CD8-positive, alpha-beta memory T cell (primary cell): ENCODE results near the gene DYSF. TPM values are rescaled to one million over a fixed set of nuclear protein-coding genes. Genes with fewer than 3 reads are reported as not detected.

Source experiments
- CTCF ChIA-PET: fragments of 350-600 bp; sonication (Branson Sonifier 250); formaldehyde crosslinking; loops from one replicate; lab custom pipeline; 2021; ENCODE audit warnings: antibody characterized with exemption; lab: Charles Lee
- POLR2A ChIA-PET: fragments of 350-600 bp; sonication (Branson Sonifier 250); formaldehyde crosslinking; loops from one replicate; lab custom pipeline; 2021; ENCODE audit warnings: antibody characterized with exemption; lab: Charles Lee
- DNase-seq, 5 donors: peaks; one replicate each; pipeline versions ENCODE4 v3.0.0 to v3.0.0-alpha.2; 2020 to 2022; ENCODE audit warnings: mixed read lengths in 1 of 5
- H3K27ac ChIP-seq: one replicate; pipeline ENCODE4 v1.7.0; 2013; ENCODE audit warnings: low read depth, mild to moderate bottlenecking, low read length, moderate library complexity
- H3K27me3 ChIP-seq: 2 replicates; pipeline ENCODE4 v1.7.0; 2013; ENCODE audit warnings: low read length, mild to moderate bottlenecking; ENCODE audit not compliant: insufficient read depth, poor library complexity, severe bottlenecking
- H3K36me3 ChIP-seq: 2 replicates; pipeline ENCODE4 v1.7.0; 2013; ENCODE audit warnings: mild to moderate bottlenecking, low read length, moderate library complexity; ENCODE audit not compliant: insufficient read depth
- H3K4me1 ChIP-seq: 2 replicates; pipeline ENCODE4 v1.7.0; 2013; ENCODE audit warnings: mild to moderate bottlenecking, low read length, moderate library complexity; ENCODE audit not compliant: insufficient read depth
- H3K4me3 ChIP-seq: 2 replicates; pipeline ENCODE4 v1.7.0; 2013; ENCODE audit warnings: mild to moderate bottlenecking, low read length
- H3K9me3 ChIP-seq: 2 replicates; pipeline ENCODE4 v1.7.0; 2013; ENCODE audit warnings: mild to moderate bottlenecking, low read length
- H3K27ac Mint-ChIP-seq, 8 donors: one replicate each; pipeline ENCODE4 v1.8.0; 2020 to 2021; ENCODE audit warnings: mixed read lengths in 8 of 8, mild to moderate bottlenecking in 6 of 8, inconsistent platforms in 3 of 8, moderate library complexity in 3 of 8
- H3K27me3 Mint-ChIP-seq, 2 donors: one replicate each; pipeline ENCODE4 v1.8.0; 2020 to 2021; ENCODE audit warnings: mixed read lengths in 2 of 2, mild to moderate bottlenecking in 1 of 2, moderate library complexity in 1 of 2
- H3K36me3 Mint-ChIP-seq, 3 donors: one replicate each; pipeline ENCODE4 v1.8.0; 2020 to 2021; ENCODE audit warnings: mixed read lengths in 3 of 3, inconsistent platforms in 1 of 3, mild to moderate bottlenecking in 1 of 3
- H3K4me1 Mint-ChIP-seq, 3 donors: one replicate each; pipeline ENCODE4 v1.8.0; 2020 to 2021; ENCODE audit warnings: mixed read lengths in 3 of 3, inconsistent platforms in 1 of 3, mild to moderate bottlenecking in 1 of 3
- H3K4me3 Mint-ChIP-seq, 7 donors: one replicate each; pipeline ENCODE4 v1.8.0; 2020 to 2021; ENCODE audit warnings: mixed read lengths in 7 of 7, mild to moderate bottlenecking in 6 of 7, moderate library complexity in 4 of 7, inconsistent platforms in 2 of 7
- H3K9me3 Mint-ChIP-seq, 5 donors: one replicate each; pipeline ENCODE4 v1.8.0; 2020 to 2022; ENCODE audit warnings: mixed read lengths in 5 of 5, mild to moderate bottlenecking in 3 of 5, moderate library complexity in 2 of 5, inconsistent platforms in 1 of 5
- polyA plus RNA-seq: library from polyadenylated mRNA; unstranded; fragments of 300-500 nt; fragmentation: Illumina TruSeq; gene quantifications from one replicate; pipeline ENCODE4 v1.2.3, GENCODE V29; 2021
- total RNA-seq, 2 experiments: library from RNA; stranded (reverse); gene quantifications; one replicate each; pipeline ENCODE4 v1.2.3, GENCODE V29; 2021

DYSF gene
- total and polyA plus RNA-seq, 3 experiments from 2014 or later, result 3.6 to 4.8 (median 3.9) TPM

GRCh38 chr2:71528749-71529148 is 75.4 kb downstream of the DYSF start:
- no peaks in the 10 kb centered on the region for H3K9me3 Mint-ChIP-seq

GRCh38 chr2:71530211-71530610 is 76.8 kb downstream of the DYSF start:
- H3K9me3 Mint-ChIP-seq, result no peaks in the 10 kb centered on the region

More at GRCh38 chr2:71528749-71529148, 75.4 kb downstream of the DYSF start:
- Histone ChIP-seq H3K4me3 (no peak overlapping the region), H3K27me3 (no peaks in the 10 kb centered on the region), H3K36me3 (no peaks in the 10 kb centered on the region), H3K9me3 (no peaks in the 10 kb centered on the region), H3K4me1 (no peaks in the 10 kb centered on the region), H3K27ac (no peak overlapping the region)
- H3K27ac Mint-ChIP-seq, result no peak overlapping the region
- no peak overlapping the region for H3K4me3 Mint-ChIP-seq
- no peaks in the 10 kb centered on the region for H3K4me1 Mint-ChIP-seq
- H3K36me3 Mint-ChIP-seq, result no peaks in the 10 kb centered on the region
- ChIA-PET POLR2A (no interaction called here), CTCF (interaction anchor here (1.1 kb wide), 1 partner anchor 18 kb away, joined by 4 read pairs; no protein-coding TSS in a partner anchor)
- no peak for DNase-seq
- peaks cover 22 to 28% of the 10 kb centered on the region in 2 donors for H3K27me3 Mint-ChIP-seq

GRCh38 chr2:71530641-71531332 is 77.4 kb downstream of the DYSF start:
- Mint-ChIP-seq H3K36me3 (no peaks in the 10 kb centered on the region), H3K4me3 (no peak overlapping the region), H3K27ac (no peak overlapping the region), H3K27me3 (peaks cover 21 to 23% of the 10 kb centered on the region in 2 donors), H3K4me1 (no peaks in the 10 kb centered on the region), H3K9me3 (no peaks in the 10 kb centered on the region)
- Histone ChIP-seq H3K9me3 (no peaks in the 10 kb centered on the region), H3K27me3 (no peaks in the 10 kb centered on the region), H3K36me3 (no peaks in the 10 kb centered on the region), H3K27ac (no peak overlapping the region), H3K4me1 (no peaks in the 10 kb centered on the region), H3K4me3 (no peak overlapping the region)
- no peak for DNase-seq
- CTCF ChIA-PET, result interaction anchor here (1.3 kb wide), 1 partner anchor 18 kb away, joined by 3 read pairs; no protein-coding TSS in a partner anchor
- POLR2A ChIA-PET, result no interaction called here

More at GRCh38 chr2:71530211-71530610, 76.8 kb downstream of the DYSF start:
- POLR2A ChIA-PET, result no interaction called here
- no peaks in the 10 kb centered on the region for H3K4me1 ChIP-seq
- H3K36me3 ChIP-seq, result no peaks in the 10 kb centered on the region
- Mint-ChIP-seq H3K4me3 (no peak overlapping the region), H3K27me3 (peaks cover 21 to 25% of the 10 kb centered on the region in 2 donors), H3K36me3 (no peaks in the 10 kb centered on the region), H3K4me1 (no peaks in the 10 kb centered on the region), H3K27ac (no peak overlapping the region)
- no peaks in the 10 kb centered on the region for H3K27me3 ChIP-seq
- no peak overlapping the region for H3K4me3 ChIP-seq
- no peaks in the 10 kb centered on the region for H3K9me3 ChIP-seq
- DNase-seq, result no peak
- H3K27ac ChIP-seq, result no peak overlapping the region
- CTCF ChIA-PET, result interaction anchor here (1.3 kb wide), 1 partner anchor 17 kb away, joined by 3 read pairs; no protein-coding TSS in a partner anchor

GRCh38 chr2:71531522-71532047 is 78.2 kb downstream of the DYSF start:
- no peaks in the 10 kb centered on the region for H3K4me1 ChIP-seq
- H3K36me3 Mint-ChIP-seq, result no peaks in the 10 kb centered on the region
- no peak overlapping the region for H3K4me3 Mint-ChIP-seq
- H3K9me3 ChIP-seq, result no peaks in the 10 kb centered on the region
- H3K4me1 Mint-ChIP-seq, result no peaks in the 10 kb centered on the region
- H3K4me3 ChIP-seq, result no peak overlapping the region
- no peaks in the 10 kb centered on the region for H3K9me3 Mint-ChIP-seq
- ChIA-PET CTCF (no interaction called here), POLR2A (no interaction called here)
- no peak overlapping the region for H3K27ac ChIP-seq
- H3K27ac Mint-ChIP-seq, result peak overlapping the region in 1 of 8 donors; percentile 12
- H3K27me3 Mint-ChIP-seq, result peaks cover 18 to 21% of the 10 kb centered on the region in 2 donors
- no peaks in the 10 kb centered on the region for H3K27me3 ChIP-seq
- no peaks in the 10 kb centered on the region for H3K36me3 ChIP-seq
- DNase-seq, result no peak

GRCh38 chr2:71532327-71532726 is 79.0 kb downstream of the DYSF start:
- Mint-ChIP-seq H3K4me3 (no peak overlapping the region), H3K4me1 (no peaks in the 10 kb centered on the region), H3K27ac (no peak overlapping the region), H3K9me3 (no peaks in the 10 kb centered on the region), H3K27me3 (peaks cover 18 to 21% of the 10 kb centered on the region in 2 donors), H3K36me3 (no peaks in the 10 kb centered on the region)
- Histone ChIP-seq H3K4me3 (no peak overlapping the region), H3K36me3 (no peaks in the 10 kb centered on the region), H3K27ac (no peak overlapping the region), H3K27me3 (no peaks in the 10 kb centered on the region), H3K4me1 (no peaks in the 10 kb centered on the region), H3K9me3 (no peaks in the 10 kb centered on the region)
- CTCF ChIA-PET, result no interaction called here
- POLR2A ChIA-PET, result no interaction called here
- peak in 1 of 5 donors; percentile 15 for DNase-seq

GRCh38 chr2:71534201-71534600 is 80.8 kb downstream of the DYSF start:
- H3K27ac Mint-ChIP-seq, result no peak overlapping the region
- peaks cover 0 to 9% (median 5%) of the 10 kb centered on the region in 3 donors for H3K4me1 Mint-ChIP-seq
- no peaks in the 10 kb centered on the region for H3K36me3 Mint-ChIP-seq
- no peaks in the 10 kb centered on the region for H3K9me3 Mint-ChIP-seq
- H3K36me3 ChIP-seq, result no peaks in the 10 kb centered on the region
- ChIA-PET POLR2A (no interaction called here), CTCF (no interaction called here)
- H3K9me3 ChIP-seq, result no peaks in the 10 kb centered on the region
- H3K27ac ChIP-seq, result no peak overlapping the region
- H3K4me3 Mint-ChIP-seq, result no peak overlapping the region
- no peaks in the 10 kb centered on the region for H3K27me3 ChIP-seq
- DNase-seq, result no peak
- H3K4me1 ChIP-seq, result no peaks in the 10 kb centered on the region
- peaks cover 15 to 17% of the 10 kb centered on the region in 2 donors for H3K27me3 Mint-ChIP-seq
- no peak overlapping the region for H3K4me3 ChIP-seq

- H3K4me1 ChIP-seq, result no peaks in the 10 kb centered on the region
- H3K27ac ChIP-seq, result no peak overlapping the region
- no peaks in the 10 kb centered on the region for H3K36me3 ChIP-seq
- Mint-ChIP-seq H3K4me3 (no peak overlapping the region), H3K9me3 (no peaks in the 10 kb centered on the region), H3K36me3 (no peaks in the 10 kb centered on the region), H3K4me1 (peaks cover 0 to 9% (median 5%) of the 10 kb centered on the region in 3 donors), H3K27ac (no peak overlapping the region), H3K27me3 (peaks cover 15 to 17% of the 10 kb centered on the region in 2 donors)
- ChIA-PET POLR2A (no interaction called here), CTCF (interaction anchor here (1.0 to 2.0 kb wide), 2 partner anchors 12 to 615 kb away, joined by 3 to 11 read pairs; no protein-coding TSS in a partner anchor)
- H3K4me3 ChIP-seq, result no peak overlapping the region
- no peaks in the 10 kb centered on the region for H3K9me3 ChIP-seq
- peak in 1 of 5 donors; percentile 10 for DNase-seq
- no peaks in the 10 kb centered on the region for H3K27me3 ChIP-seq
Observed at GRCh38 chr2:71534826-71535225, 81.5 kb downstream of the DYSF start.

- CTCF ChIA-PET, result interaction anchor here (1.0 to 2.0 kb wide), 2 partner anchors 11 to 615 kb away, joined by 3 to 11 read pairs; no protein-coding TSS in a partner anchor
- Mint-ChIP-seq H3K4me3 (no peak overlapping the region), H3K27me3 (peaks cover 15 to 16% of the 10 kb centered on the region in 2 donors), H3K36me3 (no peaks in the 10 kb centered on the region), H3K27ac (no peak overlapping the region), H3K4me1 (peaks cover 0 to 9% (median 5%) of the 10 kb centered on the region in 3 donors), H3K9me3 (no peaks in the 10 kb centered on the region)
- Histone ChIP-seq H3K4me3 (no peak overlapping the region), H3K9me3 (no peaks in the 10 kb centered on the region), H3K36me3 (no peaks in the 10 kb centered on the region), H3K4me1 (no peaks in the 10 kb centered on the region), H3K27ac (no peak overlapping the region), H3K27me3 (no peaks in the 10 kb centered on the region)
- DNase-seq, result peak in 1 of 5 donors; percentile 19
- POLR2A ChIA-PET, result interaction anchor here (0.8 kb wide), 1 partner anchor 614 kb away, joined by 4 read pairs; no protein-coding TSS in a partner anchor
Observed at GRCh38 chr2:71535526-71535925, 82.2 kb downstream of the DYSF start.
